RPMI8226 (cell line): ENCODE measurements around the gene ZNF571.
A peak's percentile ranks its signal among the peaks of the same experiment; 100 is the strongest.

Source experiments
- DNase-seq: peaks from one replicate; pipeline ENCODE4 v3.0.0-alpha.2; 2015

The ZNF571 gene

DNA sequence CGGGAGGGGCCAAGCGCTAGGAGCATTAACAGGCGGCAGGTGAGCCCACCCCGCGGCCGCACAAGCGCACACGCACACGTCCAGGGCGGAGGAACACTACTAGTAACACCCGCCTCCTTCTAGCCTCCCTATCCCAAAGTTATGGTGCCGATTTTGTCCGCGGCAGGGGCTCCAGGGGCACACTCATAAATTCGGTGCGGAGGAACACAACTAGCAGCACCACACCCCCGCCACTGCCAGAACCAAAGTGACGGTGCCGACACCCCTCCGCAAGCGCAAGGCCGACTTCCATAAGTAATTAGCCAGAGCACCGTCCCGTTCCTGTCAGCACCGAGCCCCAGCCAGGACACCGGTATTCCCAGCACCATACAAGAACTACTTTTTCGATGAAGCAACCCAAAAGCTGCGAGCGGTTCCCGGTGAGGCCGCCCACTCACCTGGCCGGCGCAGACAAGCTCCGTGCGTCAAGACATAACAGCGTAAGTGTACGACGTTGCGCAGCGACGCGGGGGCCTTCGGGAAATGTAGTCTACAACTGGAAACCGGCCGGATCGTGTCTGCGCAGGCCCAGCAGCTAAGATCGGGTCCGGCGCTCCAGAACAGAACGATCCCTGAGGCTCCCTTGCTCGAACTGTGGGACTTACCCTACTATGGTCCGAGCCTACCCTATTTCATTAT lies at the start of gene ZNF571, which contains the start of gene ZNF540:
Gene ZNF571 (minus strand): TSS at position 489 of the 678 bp plus-strand sequence. CDS start 8,116 bp downstream, outside the sequence.
Gene ZNF540 (plus strand): TSS at position 573 of the 678 bp plus-strand sequence. CDS start 3,572 bp downstream, outside the sequence.
- DNase-seq, result peak; percentile 92

DNA sequence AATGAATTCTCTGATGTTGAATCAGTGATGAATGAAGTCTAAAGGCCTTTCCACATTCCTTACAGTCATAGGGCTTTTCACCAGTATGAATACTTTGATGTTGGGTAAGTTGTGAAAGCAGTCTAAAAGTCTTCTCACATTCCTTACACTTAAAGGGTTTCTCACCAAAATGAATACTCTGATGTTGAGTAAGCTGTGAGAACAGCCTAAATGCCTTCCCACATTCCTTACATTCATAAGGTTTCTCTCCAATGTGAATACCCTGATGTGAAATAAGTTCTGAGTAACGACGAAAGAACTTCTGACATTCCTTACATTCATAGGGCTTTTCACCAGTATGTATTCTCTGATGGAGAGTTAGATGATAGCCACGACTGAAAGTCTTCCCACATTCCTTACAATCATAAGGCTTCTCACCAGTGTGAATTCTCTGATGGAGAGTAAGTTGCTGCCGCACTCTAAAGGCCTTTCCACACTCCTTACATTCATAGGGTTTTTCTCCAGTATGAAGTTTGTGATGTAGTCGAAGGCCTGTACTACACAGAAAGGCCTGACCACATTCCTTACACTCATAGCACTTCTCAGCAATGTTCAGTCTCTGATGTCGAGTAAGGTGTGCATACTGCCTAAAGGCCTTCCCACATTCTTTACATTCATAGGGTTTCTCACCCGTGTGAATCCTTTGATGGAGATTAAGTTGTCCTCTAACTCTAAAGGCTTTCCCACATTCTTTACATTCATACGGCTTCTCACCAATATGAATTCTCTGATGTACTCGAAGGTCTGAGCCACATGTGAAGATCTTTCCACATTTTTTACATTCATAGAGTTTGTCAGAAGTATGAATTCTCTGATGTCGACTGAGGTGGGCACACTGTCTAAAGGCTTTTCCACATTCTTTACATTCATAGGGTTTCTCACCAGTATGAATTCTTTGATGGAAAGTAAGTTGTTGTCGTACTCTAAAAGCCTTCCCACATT lies 40.8 kb upstream of the ZNF571 start:
- no peak for DNase-seq

DNA sequence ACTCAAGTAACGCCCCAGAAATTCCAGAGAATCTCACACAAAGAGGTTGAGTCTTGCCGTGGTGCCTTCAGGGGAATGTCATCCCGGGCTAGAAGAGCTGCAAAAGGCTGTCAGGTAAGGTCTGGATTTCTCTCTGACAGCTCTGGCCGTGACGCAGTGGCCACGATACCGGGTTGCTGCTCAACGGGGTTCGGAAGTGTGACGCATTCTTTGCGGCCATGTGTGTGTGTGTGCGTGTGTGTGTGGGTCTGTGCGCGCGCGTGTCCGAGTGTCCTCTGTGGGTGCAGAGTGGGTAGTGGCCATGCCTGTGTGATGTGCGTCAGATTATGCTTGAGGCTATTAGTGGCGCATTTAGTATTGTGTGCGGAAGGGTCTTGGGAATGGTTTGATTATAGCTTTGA lies 390 bp upstream of the ZNF571 start:
- DNase-seq, result no peak

DNA sequence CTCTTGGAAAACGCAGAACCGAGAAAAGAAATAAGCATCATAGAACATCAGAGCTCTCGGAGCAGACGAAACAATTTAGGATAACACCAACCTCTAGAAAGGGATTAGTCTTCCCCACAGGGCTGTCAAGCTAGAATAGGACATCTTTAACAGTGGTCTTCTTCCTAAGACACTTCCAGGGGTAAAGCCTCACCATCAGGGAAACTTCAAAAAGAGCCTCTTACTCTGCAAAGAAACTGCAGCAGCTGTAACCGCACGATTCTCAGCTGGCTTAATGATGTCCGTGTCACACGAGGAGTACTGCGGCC lies 642 bp downstream of the ZNF571 start:
- DNase-seq, result no peak

DNA sequence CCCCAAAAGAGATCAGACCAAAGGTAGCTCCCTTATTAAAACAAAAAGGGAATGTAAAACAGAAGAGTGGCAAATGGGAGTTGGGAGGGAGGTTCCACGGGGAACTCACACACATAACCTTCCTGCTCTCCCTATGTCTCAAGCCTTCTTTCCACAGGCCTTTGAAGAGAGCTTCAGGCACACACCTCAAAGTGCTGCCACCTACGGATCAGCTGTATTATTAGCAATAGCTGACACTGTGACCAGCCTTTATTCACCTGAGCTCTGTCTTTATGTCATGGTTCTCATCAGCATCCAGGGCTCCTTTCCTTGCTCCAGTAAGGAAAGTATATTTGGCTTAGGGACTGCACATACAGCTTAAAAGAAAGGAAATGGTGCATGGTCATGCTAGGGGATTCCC lies 11.3 kb downstream of the ZNF571 start:
- DNase-seq, result no peak

DNA sequence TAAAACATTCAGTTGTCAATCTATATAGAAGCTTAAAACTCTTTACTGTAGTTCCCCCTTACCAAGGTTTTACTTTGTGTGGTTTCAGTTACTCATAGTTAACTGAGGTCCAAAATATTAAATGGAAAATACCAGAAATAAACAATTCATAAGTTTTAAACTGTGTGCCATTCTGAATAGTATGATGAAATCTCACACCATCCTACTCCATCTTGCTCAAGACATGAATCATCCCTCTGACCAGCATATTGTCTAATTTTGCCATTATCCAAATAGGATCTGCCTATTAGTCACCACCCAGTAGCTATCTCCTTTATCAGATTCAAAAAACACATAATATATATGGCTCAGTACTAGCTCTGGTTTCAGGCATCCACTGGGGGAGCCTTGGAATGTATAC lies 22.4 kb downstream of the ZNF571 start:
- DNase-seq, result no peak

DNA sequence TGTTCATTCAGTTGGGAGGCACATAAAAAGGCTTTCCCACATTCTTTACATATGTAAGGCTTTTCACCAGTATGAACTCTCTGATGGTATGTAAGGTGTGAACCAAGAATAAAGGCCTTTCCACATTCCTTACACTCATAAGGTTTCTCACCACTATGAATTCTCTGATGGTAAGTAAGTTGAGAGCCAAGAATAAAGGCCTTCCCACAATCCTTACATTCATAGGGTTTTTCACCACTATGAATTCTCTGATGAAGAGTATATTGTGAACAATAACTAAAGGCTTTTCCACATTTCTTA lies 29.3 kb downstream of the ZNF571 start:
- DNase-seq, result no peak

DNA sequence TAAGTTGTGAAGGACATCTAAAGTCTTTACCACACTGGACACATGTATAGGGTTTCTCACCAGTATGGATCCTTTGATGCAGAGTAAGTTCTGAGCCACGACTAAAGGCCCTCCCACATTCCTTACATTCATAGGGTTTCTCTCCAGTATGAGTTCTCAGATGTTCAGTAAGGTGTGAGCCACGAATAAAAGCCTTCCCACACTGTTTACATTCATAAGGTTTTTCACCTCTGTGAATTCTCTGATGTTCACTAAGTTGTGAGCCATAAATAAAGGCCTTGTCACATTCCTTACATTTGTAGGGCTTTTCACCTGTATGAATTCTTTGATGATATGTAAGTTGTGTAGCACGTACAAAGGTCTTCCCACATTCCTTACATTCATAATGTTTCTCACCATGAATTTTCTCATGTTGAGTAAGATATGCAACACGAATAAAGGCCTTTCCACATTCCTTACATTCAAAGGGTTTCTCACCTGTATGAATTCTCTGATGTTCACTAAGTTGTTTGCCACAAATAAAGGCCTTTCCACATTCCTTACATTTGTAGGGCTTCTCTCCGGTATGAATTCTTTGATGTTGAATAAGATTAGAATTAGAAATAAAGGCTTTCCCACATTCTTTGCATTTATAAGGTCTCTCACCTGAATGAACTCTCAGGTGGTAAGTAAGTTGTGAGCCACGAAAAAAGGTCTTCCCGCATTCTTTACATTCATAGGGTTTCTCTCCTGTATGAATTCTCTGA lies 29.8 kb downstream of the ZNF571 start:
- no peak for DNase-seq

DNA sequence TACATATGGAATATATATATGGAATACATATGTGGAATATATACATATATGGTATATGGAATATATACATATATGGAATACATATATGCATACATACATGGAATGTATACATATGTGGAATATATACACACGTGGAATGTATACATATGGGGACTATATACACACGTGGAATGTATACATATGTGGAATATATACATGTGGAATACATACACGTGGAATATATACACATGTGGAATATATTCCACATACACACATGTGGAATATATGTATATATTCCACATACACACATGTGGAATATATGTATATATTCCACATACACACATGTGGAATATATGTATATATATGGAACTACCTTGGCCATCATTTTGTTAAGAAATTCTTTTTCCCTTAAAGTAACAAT lies 31.1 kb downstream of the ZNF571 start:
- no peak for DNase-seq

DNA sequence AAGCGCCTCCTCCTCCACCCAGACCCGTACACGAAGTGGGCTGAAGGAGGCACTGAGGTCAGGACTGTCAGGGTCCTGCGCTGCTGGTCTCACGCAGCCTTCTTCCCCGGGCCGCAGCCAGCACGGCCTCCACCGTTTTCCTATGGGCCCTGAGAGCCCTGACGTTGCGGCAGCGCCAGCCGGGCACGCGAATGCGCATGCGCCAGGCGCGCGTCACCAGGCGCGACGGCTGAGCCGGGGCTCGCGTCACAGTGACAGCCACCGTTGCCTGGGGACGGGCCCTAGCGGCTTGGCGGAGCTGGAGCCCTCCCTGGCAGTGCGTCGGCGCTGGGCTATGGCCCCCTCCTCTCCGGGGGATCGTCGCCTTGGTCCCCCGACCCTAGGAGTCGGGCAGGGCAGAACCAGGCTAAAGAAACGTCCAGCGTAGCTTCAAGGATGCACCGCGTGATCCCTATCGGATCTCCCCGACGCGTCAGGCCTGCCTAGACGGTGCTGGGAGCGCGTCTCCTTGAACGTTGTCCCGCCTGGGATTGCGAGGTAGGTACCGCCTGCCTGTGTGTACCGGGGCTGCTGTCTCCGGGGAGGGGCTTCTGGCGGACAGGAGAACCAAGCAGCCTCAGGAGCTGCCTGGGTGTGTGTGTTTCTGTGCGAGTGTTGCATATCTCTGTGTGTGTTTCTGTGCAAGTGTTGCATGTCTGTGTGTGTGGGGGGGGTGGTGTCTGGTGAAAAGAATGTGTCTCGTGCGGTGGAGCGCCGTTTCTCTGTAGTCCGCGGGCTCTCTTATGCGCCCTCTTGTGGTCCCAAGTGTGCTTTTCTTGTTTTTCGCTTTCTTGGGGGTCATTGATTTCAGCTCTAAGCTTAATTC lies 43.2 kb downstream of the ZNF571 start:
- peak; percentile 67 for DNase-seq

DNA sequence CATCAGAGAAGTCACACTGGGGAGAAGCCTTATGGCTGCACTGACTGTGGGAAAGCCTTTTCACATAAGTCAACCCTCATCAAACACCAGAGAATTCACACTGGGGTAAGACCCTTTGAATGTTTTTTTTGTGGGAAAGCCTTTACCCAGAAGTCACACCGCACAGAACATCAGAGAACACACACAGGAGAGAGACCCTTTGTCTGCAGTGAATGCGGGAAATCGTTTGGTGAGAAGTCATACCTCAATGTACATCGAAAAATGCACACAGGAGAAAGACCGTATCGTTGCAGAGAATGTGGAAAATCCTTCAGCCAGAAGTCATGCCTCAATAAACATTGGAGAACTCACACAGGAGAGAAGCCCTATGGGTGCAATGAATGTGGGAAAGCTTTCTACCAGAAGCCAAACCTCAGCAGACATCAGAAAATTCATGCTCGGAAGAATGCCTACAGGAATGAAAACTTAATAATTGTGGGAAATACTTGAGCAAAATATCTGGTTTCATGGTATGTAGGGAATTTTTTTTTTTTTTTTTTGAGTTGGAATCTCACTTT lies 57.1 kb downstream of the ZNF571 start:
- DNase-seq, result no peak

DNA sequence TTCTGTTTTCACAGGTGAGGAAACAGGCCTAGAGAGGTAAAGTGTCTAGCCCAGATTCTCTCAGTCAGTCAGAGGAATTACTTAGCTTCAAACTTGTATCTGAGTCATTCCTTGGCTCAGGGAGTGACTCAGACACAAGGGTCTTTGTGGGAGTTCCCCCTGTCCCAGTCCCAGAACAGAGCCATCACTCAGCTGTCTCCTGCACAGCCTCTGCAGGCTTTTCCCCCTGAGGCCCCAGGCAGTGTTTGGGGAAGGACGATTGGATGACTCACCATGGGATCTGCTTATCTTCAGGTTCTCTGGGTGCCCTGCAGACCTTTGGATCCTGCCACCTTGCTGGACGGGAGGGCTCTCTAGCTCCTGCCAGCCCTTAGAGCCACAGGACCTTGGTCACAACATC lies 74.7 kb downstream of the ZNF571 start:
- no peak for DNase-seq
